ENCODE data around the gene PIK3C3. TPM values are rescaled to one million over a fixed set of nuclear protein-coding genes. Genes with fewer than 3 reads are reported as not detected.

PIK3C3 gene
- total and polyA plus RNA-seq, 7 donors, result 19.1 to 39.7 (median 32.1) TPM

DNA sequence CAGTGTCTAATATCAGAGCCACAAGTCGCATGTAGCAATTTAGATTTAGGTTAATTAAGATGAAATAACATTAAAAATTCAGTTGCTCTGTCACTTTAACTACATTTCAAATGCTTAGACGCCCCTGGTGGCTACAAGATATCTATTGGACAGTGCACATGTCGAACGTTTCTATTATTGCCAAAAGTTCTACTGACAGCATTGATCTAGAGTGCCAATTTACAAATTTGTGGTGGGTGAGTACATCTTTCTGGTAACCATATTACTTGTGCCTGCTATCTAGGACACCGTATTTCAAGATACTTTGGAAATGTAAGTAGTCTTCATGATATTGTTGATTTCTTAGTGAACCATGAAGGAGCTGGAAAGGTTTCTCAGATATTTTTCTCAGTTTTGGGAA, 20.2 kb downstream of the PIK3C3 start:
- H3K4me3 ChIP-seq, result no peak overlapping the region
- no peak overlapping the region for H3K27ac ChIP-seq
- H3K9me3 ChIP-seq, result no peaks in the 10 kb centered on the region
- H3K27me3 ChIP-seq (ENCODE audit: insufficient read depth in 3 of 3, low read length in 2 of 3), result no peaks in the 10 kb centered on the region
- 91 to 94% (median 92%) methylated on average over 5 of the region's 5 CpGs for WGBS, 3 donors
- H3K4me1 ChIP-seq, result no peaks in the 10 kb centered on the region
- ATAC-seq, result no peak
- peaks cover 0 to 13% of the 10 kb centered on the region in 2 donors for H3K36me3 ChIP-seq (ENCODE audit: insufficient read depth in 1 of 2, low read depth in 1 of 2)
- intact Hi-C loops (cut with DNase I), result no loop called here
- TF ChIP-seq, protein P1, sequence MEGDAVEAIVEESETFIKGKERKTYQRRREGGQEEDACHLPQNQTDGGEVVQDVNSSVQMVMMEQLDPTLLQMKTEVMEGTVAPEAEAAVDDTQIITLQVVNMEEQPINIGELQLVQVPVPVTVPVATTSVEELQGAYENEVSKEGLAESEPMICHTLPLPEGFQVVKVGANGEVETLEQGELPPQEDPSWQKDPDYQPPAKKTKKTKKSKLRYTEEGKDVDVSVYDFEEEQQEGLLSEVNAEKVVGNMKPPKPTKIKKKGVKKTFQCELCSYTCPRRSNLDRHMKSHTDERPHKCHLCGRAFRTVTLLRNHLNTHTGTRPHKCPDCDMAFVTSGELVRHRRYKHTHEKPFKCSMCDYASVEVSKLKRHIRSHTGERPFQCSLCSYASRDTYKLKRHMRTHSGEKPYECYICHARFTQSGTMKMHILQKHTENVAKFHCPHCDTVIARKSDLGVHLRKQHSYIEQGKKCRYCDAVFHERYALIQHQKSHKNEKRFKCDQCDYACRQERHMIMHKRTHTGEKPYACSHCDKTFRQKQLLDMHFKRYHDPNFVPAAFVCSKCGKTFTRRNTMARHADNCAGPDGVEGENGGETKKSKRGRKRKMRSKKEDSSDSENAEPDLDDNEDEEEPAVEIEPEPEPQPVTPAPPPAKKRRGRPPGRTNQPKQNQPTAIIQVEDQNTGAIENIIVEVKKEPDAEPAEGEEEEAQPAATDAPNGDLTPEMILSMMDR (IDR thresholded peaks at IDR 0.05), result no peak
- no peak for DNase-seq

DNA sequence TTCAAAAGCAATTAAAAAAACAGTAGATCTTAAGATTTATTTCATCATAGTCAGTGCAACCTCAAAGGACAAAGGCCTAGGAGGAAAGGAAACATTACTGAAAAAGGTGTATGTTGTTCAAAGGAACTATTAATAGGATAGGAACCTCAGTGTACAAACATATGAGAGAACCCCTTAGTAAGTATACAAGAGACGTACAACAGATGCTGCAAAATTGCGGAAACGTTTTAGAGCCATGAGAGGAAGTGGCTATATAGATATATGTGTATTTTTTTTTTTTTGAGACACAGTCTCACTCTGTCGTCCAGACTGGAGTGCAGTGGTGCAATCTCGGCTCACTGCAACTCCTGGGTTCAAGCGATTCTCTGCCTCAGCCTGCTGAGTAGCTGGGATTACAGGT, 22.2 kb downstream of the PIK3C3 start:
- WGBS, 3 donors, result 89 to 94% (median 93%) methylated on average over 6 of the region's 6 CpGs
- Histone ChIP-seq H3K27me3 (ENCODE audit: insufficient read depth in 3 of 3, low read length in 2 of 3) (no peaks in the 10 kb centered on the region), H3K36me3 (ENCODE audit: insufficient read depth in 1 of 2, low read depth in 1 of 2) (no peaks in the 10 kb centered on the region), H3K4me3 (no peak overlapping the region), H3K4me1 (no peaks in the 10 kb centered on the region), H3K9me3 (no peaks in the 10 kb centered on the region), H3K27ac (no peak overlapping the region)
- TF ChIP-seq, protein P1 (IDR thresholded peaks at IDR 0.05), result no peak
- no peak for DNase-seq
- ATAC-seq, result no peak
- intact Hi-C loops (cut with DNase I), result no loop called here

DNA sequence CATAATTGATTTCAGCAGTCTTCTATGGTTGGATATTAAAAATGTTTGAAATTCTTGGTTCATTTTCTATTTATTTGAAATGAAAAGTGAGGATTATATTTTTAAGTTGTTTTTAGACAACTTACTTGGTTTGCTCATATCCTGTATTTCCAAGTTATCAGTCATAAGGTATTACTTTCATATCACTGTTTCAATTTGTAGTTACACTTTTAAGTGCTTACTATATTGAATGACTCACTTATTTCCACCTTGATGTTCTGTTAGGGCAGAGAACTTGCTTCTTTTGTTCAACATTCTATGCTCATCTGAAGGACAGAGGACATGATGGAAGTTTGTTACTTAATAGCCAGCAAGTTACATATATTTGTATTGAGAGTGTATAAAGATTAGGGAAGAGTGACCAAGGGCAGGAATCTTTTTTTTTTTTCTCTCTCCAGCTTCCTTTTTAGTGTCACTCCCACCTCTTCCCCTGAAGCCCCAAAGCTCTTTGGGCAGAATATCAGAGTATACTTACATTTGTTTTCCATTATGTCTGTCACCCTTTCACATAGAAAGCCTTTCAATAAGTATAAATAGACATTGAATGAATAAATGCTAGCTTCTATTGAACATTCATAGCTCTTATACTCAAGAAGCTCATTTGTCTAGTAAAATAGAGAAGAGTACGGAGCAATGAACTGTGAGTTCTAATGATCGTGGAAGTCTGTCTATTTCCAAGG, 28.1 kb downstream of the PIK3C3 start:
- Histone ChIP-seq H3K4me3 (no peak overlapping the region), H3K4me1 (no peaks in the 10 kb centered on the region), H3K9me3 (no peaks in the 10 kb centered on the region), H3K36me3 (ENCODE audit: insufficient read depth in 1 of 2, low read depth in 1 of 2) (peaks cover 0 to 2% of the 10 kb centered on the region in 2 donors), H3K27me3 (ENCODE audit: insufficient read depth in 3 of 3, low read length in 2 of 3) (no peaks in the 10 kb centered on the region), H3K27ac (no peak overlapping the region)
- no peak for DNase-seq
- intact Hi-C loops (cut with DNase I), result no loop called here
- TF ChIP-seq, protein P1 (IDR thresholded peaks at IDR 0.05), result no peak
- ATAC-seq, result no peak
- 95 to 97% (median 96%) methylated on average over 2 of the region's 2 CpGs for WGBS, 3 donors

DNA sequence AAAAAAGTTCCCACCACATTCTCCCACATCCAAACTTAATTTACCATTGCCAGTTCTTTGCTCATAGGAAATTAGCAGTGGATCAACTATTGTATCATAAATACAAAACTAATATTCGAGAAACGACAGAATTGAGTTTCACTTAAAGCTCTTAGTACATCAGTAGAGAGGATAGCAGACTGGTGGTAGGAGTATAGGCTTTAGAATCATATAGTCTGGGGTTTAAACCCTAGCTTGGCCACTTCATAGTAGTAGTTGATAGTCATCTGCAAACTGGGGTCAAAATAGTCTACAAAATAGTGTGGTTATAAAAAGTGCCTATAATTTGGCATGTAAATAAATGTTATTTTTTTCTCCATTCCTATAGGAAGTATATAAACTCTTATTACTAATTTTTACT, 30.9 kb downstream of the PIK3C3 start:
- WGBS, 3 donors, result 94 to 97% (median 97%) methylated on average over 2 of the region's 2 CpGs
- Histone ChIP-seq H3K4me1 (no peaks in the 10 kb centered on the region), H3K27me3 (ENCODE audit: insufficient read depth in 3 of 3, low read length in 2 of 3) (no peaks in the 10 kb centered on the region), H3K36me3 (ENCODE audit: insufficient read depth in 1 of 2, low read depth in 1 of 2) (peaks cover 2 to 21% of the 10 kb centered on the region in 2 donors), H3K4me3 (no peak overlapping the region), H3K27ac (no peak overlapping the region), H3K9me3 (no peaks in the 10 kb centered on the region)
- TF ChIP-seq, protein P1 (IDR thresholded peaks at IDR 0.05), result no peak
- ATAC-seq, result no peak
- DNase-seq, result no peak
- intact Hi-C loops (cut with DNase I), result no loop called here

DNA sequence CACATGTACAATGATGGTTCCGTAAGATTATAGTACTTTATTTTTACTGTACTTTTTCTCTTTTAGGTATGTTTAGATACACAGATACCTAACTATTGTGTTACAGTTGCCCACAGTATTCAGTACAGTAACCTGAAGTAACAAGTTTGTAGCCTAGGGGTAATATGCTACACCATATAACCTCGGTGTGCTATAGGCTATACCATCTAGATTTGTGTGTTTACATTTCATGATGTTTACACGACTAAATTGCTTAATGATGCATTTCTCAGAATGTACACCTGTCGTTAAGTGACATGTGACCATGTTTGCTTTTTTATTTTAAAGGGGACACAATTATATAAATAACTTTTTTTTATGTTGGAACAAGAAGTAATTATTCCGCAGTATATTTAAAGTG, 34.5 kb downstream of the PIK3C3 start:
- intact Hi-C loops (cut with DNase I), result no loop called here
- no peaks in the 10 kb centered on the region for H3K9me3 ChIP-seq
- no peak overlapping the region for H3K4me3 ChIP-seq
- DNase-seq, result no peak
- H3K27ac ChIP-seq, result no peak overlapping the region
- ATAC-seq, result no peak
- TF ChIP-seq, protein P1 (IDR thresholded peaks at IDR 0.05), result no peak
- WGBS, 3 donors, result 87 to 93% (median 90%) methylated on average over 5 of the region's 5 CpGs
- no peaks in the 10 kb centered on the region for H3K4me1 ChIP-seq
- H3K36me3 ChIP-seq (ENCODE audit: insufficient read depth in 1 of 2, low read depth in 1 of 2), result peaks cover 2 to 45% of the 10 kb centered on the region in 2 donors
- H3K27me3 ChIP-seq (ENCODE audit: insufficient read depth in 3 of 3, low read length in 2 of 3), result no peaks in the 10 kb centered on the region
